HEK293 (cell line): ENCODE results near the gene VIPR2.

Experiments used
- CTCF ChIA-PET: fragments of 350-600 bp; formaldehyde crosslinking; extraction: SDS; loops from one replicate; lab custom pipeline; 2021; ENCODE audit warnings: antibody characterized with exemption; lab: Yijun Ruan, JAX
- POLR2A ChIA-PET: fragments of 300-600 bp; formaldehyde crosslinking; extraction: SDS; loops from one replicate; lab custom pipeline; 2020; ENCODE audit warnings: antibody characterized with exemption, inconsistent platforms; lab: Yijun Ruan, JAX
- H3K27ac ChIP-seq: fragments of 200-500 bp; sonication (Bioruptor generic); 2 replicates; pipeline ENCODE4 v1.5.1; 2014; ENCODE audit warnings: low read depth, low read length, control low read depth, inconsistent platforms; ENCODE audit errors: extremely low read depth
- H3K36me3 ChIP-seq, 2 experiments: fragments of 200-500 bp in 1 of 2; sonication (Bioruptor generic) in 1 of 2; 1 replicate in 1 of 2; 2 replicates in 1 of 2; pipeline ENCODE4 v1.5.1; 2014 to 2017; ENCODE audit warnings: inconsistent platforms in 2 of 2, low read length in 2 of 2; ENCODE audit not compliant: control insufficient read depth in 2 of 2, insufficient read depth in 1 of 2
- H3K4me1 ChIP-seq: fragments of 200-500 bp; sonication (Bioruptor generic); 2 replicates; pipeline ENCODE4 v1.5.1; 2014; ENCODE audit warnings: mild to moderate bottlenecking, low read length, inconsistent platforms; ENCODE audit not compliant: control insufficient read depth, insufficient read depth
- H3K4me3 ChIP-seq: 2 replicates; pipeline ENCODE4 v1.5.1; 2011; ENCODE audit warnings: low read depth, mild to moderate bottlenecking, control low read depth, low read length, moderate library complexity
- H3K9me3 ChIP-seq: fragments of 200-500 bp; sonication (Bioruptor generic); 2 replicates; pipeline ENCODE4 v1.5.1; 2014; ENCODE audit warnings: low read depth, low read length, inconsistent platforms; ENCODE audit not compliant: control insufficient read depth, insufficient read depth
- BCL11A ChIP-seq: fragments of 450-650 bp; formaldehyde crosslinking; IDR thresholded peaks from 2 replicates; pipeline ENCODE4 v1.5.1; 2016; ENCODE audit warnings: low read depth, missing biosample characterization, missing genetic modification characterization
- HOXD13 ChIP-seq: sonication (generic); formaldehyde crosslinking; IDR thresholded peaks from 2 replicates; pipeline ENCODE4 v1.8.0; 2022; ENCODE audit warnings: missing genetic modification reagents, borderline replicate concordance
- IKZF3 ChIP-seq: fragments of 450-650 bp; IDR thresholded peaks from 2 replicates; pipeline ENCODE4 v1.5.0; 2018; ENCODE audit warnings: missing biosample characterization, mild to moderate bottlenecking, missing genetic modification characterization, moderate library complexity
- KLF1 ChIP-seq: fragments of 450-650 bp; formaldehyde crosslinking; IDR thresholded peaks from 2 replicates; pipeline ENCODE4 v1.5.1; 2016; ENCODE audit warnings: missing biosample characterization, missing genetic modification characterization
- SCRT1 ChIP-seq: fragments of 450-650 bp; formaldehyde crosslinking; IDR thresholded peaks from 2 replicates; pipeline ENCODE4 v1.5.1; 2016; ENCODE audit warnings: missing biosample characterization, missing genetic modification characterization, borderline replicate concordance
- SP3 ChIP-seq: fragments of 450-650 bp; formaldehyde crosslinking; IDR thresholded peaks from 2 replicates; pipeline ENCODE4 v1.5.1; 2016; ENCODE audit warnings: missing biosample characterization, missing genetic modification characterization
- TRIM28 ChIP-seq: IDR thresholded peaks from 2 replicates; pipeline ENCODE4 v1.6.1; 2011; ENCODE audit warnings: low read length, control low read depth, borderline replicate concordance
- ZBTB1 ChIP-seq: fragments of 450-650 bp; formaldehyde crosslinking; IDR thresholded peaks from 2 replicates; pipeline ENCODE4 v1.5.1; 2016; ENCODE audit warnings: missing biosample characterization, missing genetic modification characterization
- ZBTB7A ChIP-seq: fragments of 450-650 bp; formaldehyde crosslinking; IDR thresholded peaks from 2 replicates; pipeline ENCODE4 v1.5.1; 2016; ENCODE audit warnings: low read depth, missing biosample characterization, missing genetic modification characterization
- ZFHX2 ChIP-seq: fragments of 450-650 bp; formaldehyde crosslinking; conservative IDR thresholded peaks from 2 replicates; pipeline ENCODE4 v1.5.1; 2016; ENCODE audit warnings: missing biosample characterization, missing genetic modification characterization
- ZNF133 ChIP-seq: fragments of 450-650 bp; formaldehyde crosslinking; IDR thresholded peaks from 2 replicates; pipeline ENCODE4 v1.5.1; 2016; ENCODE audit warnings: missing biosample characterization, missing genetic modification characterization
- ZNF155 ChIP-seq: fragments of 450-650 bp; formaldehyde crosslinking; IDR thresholded peaks from 2 replicates; pipeline ENCODE4 v1.5.1; 2016; ENCODE audit warnings: missing biosample characterization, missing genetic modification characterization
- ZNF324 ChIP-seq: fragments of 450-650 bp; formaldehyde crosslinking; IDR thresholded peaks from 2 replicates; pipeline ENCODE4 v1.5.1; 2016; ENCODE audit warnings: missing biosample characterization, missing genetic modification characterization
- ZNF449 ChIP-seq: fragments of 450-650 bp; formaldehyde crosslinking; IDR thresholded peaks from 2 replicates; pipeline ENCODE4 v1.5.1; 2017; ENCODE audit warnings: missing biosample characterization, mild to moderate bottlenecking, missing genetic modification characterization, moderate library complexity
- ZNF514 ChIP-seq: fragments of 450-650 bp; formaldehyde crosslinking; IDR thresholded peaks from 2 replicates; pipeline ENCODE4 v1.5.1; 2016; ENCODE audit warnings: missing biosample characterization, missing genetic modification characterization
- ZNF529 ChIP-seq: fragments of 450-650 bp; formaldehyde crosslinking; IDR thresholded peaks from 2 replicates; pipeline ENCODE4 v1.5.1; 2017; ENCODE audit warnings: missing genetic modification characterization, missing biosample characterization; ENCODE audit not compliant: insufficient replicate concordance
- ZNF544 ChIP-seq: fragments of 450-650 bp; formaldehyde crosslinking; IDR thresholded peaks from 2 replicates; pipeline ENCODE4 v1.5.0; 2017; ENCODE audit warnings: missing biosample characterization, missing genetic modification characterization
- ZNF549 ChIP-seq: fragments of 450-650 bp; IDR thresholded peaks from 2 replicates; pipeline ENCODE4 v1.5.1; 2018; ENCODE audit warnings: missing biosample characterization, missing genetic modification characterization, mild to moderate bottlenecking, inconsistent platforms, moderate library complexity
- ZNF558 ChIP-seq: fragments of 450-650 bp; formaldehyde crosslinking; IDR thresholded peaks from 2 replicates; pipeline ENCODE4 v1.5.1; 2016; ENCODE audit warnings: missing biosample characterization, missing genetic modification characterization
- ZNF623 ChIP-seq: fragments of 450-650 bp; formaldehyde crosslinking; IDR thresholded peaks from 2 replicates; pipeline ENCODE4 v1.5.1; 2016; ENCODE audit warnings: missing biosample characterization, missing genetic modification characterization
- ZNF707 ChIP-seq: fragments of 450-650 bp; formaldehyde crosslinking; IDR thresholded peaks from 2 replicates; pipeline ENCODE4 v1.5.1; 2016; ENCODE audit warnings: missing biosample characterization, missing genetic modification characterization
- ZNF777 ChIP-seq: fragments of 450-650 bp; formaldehyde crosslinking; IDR thresholded peaks from 2 replicates; pipeline ENCODE4 v1.5.1; 2017; ENCODE audit warnings: missing biosample characterization, missing genetic modification characterization, borderline replicate concordance

Gene VIPR2

GRCh38 chr7:159015454-159016410 lies 128.9 kb downstream of the VIPR2 start (continued):
- TF ChIP-seq ZNF544 (tag by site-specific recombination) = no peak
- no peak for TF ChIP-seq ZNF514 (tag by site-specific recombination)
- no peak for TF ChIP-seq IKZF3 (tag by site-specific recombination)
- peak; percentile 24; the same call in 1 of the 2 replicates for TF ChIP-seq KLF1 (tag by site-specific recombination)
- TF ChIP-seq ZNF707 (tag by site-specific recombination) = no peak
- 0 out of 2 replicates have a peak, but pooled peaks have one; percentile 26 for TF ChIP-seq ZFHX2 (tag by site-specific recombination)
- TF ChIP-seq ZNF529 (tag by site-specific recombination) = no peak
- TF ChIP-seq HOXD13 = no peak

DNA sequence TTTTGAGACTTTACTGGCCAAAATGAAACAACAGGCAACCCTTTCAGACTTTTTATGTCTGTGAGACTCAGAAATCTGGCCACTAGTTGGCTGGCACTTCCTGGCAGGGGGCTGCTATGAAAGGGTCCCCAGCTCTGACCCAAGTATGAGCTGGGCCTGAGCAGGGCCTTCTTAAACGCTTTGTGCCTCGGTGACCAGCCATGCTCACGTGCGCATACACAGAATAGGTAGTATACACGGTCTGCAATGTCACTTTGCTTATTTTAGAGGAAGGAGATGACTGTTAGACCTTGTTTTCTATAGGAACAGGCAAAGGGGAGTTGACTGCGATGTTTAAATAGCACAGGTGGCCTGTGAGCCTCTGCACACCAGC lies 129.6 kb downstream of the VIPR2 start:
- no peak overlapping the region for H3K4me3 ChIP-seq
- TF ChIP-seq TRIM28 (no peak), ZNF155 (no peak), BCL11A (tag by site-specific recombination) (no peak), ZNF133 (tag by site-specific recombination) (no peak), ZBTB1 (no peak), ZNF324 (tag by site-specific recombination) (no peak), ZNF549 (no peak), ZNF449 (tag by site-specific recombination) (no peak)
- TF ChIP-seq, all 188 proteins: peak for 0
- Histone ChIP-seq H3K4me1 (no peaks in the 10 kb centered on the region), H3K9me3 (no peaks in the 10 kb centered on the region), H3K36me3 (no peaks in the 10 kb centered on the region), H3K27ac (no peak overlapping the region)
- ChIA-PET CTCF (no interaction called here), POLR2A (interaction anchor here (1.6 kb wide), 1 partner anchor 12 kb away, joined by 5 read pairs; no protein-coding TSS in a partner anchor)

GRCh38 chr7:159014297-159015062 lies 130.2 kb downstream of the VIPR2 start:
- no peaks in the 10 kb centered on the region for H3K9me3 ChIP-seq
- no peak overlapping the region for H3K4me3 ChIP-seq
- H3K4me1 ChIP-seq = no peaks in the 10 kb centered on the region
- no peak overlapping the region for H3K27ac ChIP-seq
- CTCF ChIA-PET = no interaction called here
- H3K36me3 ChIP-seq = no peaks in the 10 kb centered on the region
- POLR2A ChIA-PET = interaction anchor here (1.6 kb wide), 1 partner anchor 13 kb away, joined by 5 read pairs; no protein-coding TSS in a partner anchor
- TF ChIP-seq SCRT1 = no peak
- TF ChIP-seq SP3 (tag by site-specific recombination) = no peak
- no peak for TF ChIP-seq ZNF623 (tag by site-specific recombination)
- TF ChIP-seq ZNF777 = no peak
- no peak for TF ChIP-seq ZNF558 (tag by site-specific recombination)
- TF ChIP-seq ZBTB7A (tag by site-specific recombination) = no peak
